Measurements from ENCODE around the gene BACH1. TPM values are rescaled to one million over a fixed set of nuclear protein-coding genes. Genes with fewer than 3 reads are reported as not detected.
"Not testable (repeated sequence)": the region's sequence is repeated elsewhere in the genome, so short reads cannot be mapped to it uniquely, and the experiment has no call there.

Gene BACH1
- total RNA-seq: 112 and 138 TPM in 2 replicates

DNA sequence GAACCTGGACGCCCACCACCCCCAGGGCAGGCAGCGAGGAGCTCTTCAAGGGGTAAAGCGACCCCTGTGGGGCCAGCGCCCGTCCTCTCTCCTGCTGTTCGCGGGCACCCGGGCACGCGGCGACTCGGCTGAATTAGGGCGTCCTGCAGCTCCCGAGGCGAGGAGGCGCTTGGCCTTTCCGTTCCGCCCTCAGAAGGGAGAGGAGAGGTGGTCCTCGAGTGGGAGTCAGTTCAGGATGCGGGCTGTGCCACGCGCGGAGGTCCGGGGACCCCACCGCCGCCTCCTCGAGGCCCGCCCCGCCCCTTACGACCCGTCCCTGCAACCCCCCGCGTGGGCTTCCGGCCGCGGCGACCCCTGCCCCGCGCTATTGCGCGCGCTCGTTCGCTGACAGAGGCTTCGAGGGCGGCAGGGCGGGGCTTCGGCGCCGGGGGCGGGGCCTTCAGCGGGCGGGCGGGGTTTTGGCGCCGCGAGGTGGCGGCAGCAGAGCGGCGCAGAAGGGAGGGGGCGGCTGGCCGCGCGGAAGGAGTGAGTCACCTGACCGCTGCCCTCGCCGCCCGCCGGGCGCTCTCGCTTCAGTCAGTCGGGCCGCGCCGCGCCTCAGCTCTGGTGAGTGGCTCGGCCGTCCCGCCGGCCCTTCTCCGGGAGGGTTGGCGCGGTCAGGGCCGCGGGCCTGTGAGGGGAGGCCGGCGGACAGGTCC lies at the start of gene BACH1:
Gene BACH1 (plus strand): TSS at position 575 of the 698 bp plus-strand sequence. CDS start 22,359 bp downstream, outside the sequence.
- peak; percentile 38 for TF ChIP-seq CTCF (IDR thresholded peaks at IDR 0.05; ENCODE audit: insufficient read depth, low read depth, low read length)
- peak within 1 kb of the TSS; percentile 82 for H3K4me3 ChIP-seq (ENCODE audit: low read depth, low read length)
- DNase-seq (ENCODE audit: low read depth): peak; percentile 90

GRCh38 chr21:29249289-29249688 lies 49.4 kb upstream of the BACH1 start:
- not testable (repeated sequence) for DNase-seq (ENCODE audit: low read depth); H3K4me3 ChIP-seq (ENCODE audit: low read depth, low read length)

DNA sequence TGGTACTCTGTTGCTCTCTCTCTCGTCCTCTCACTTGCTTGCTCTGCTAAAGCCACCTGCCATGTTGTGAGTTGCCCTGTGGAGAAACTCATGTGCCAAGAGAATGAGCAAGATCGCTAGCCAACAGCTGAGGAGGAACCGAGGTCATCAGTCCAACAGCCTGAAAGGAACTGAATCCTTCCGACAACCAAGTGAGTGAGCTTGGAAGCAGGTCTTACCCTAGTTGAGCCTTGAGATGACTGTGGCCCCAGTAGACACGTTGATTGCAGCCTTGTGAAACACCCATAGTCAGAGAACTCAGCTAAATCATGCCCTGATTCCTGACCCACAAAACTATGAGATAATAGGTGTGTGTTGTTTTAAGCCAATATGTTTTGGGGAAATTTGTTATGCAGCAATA lies 48.1 kb upstream of the BACH1 start:
- no peak for DNase-seq (ENCODE audit: low read depth)
- TF ChIP-seq CTCF (IDR thresholded peaks at IDR 0.05; ENCODE audit: insufficient read depth, low read depth, low read length): no peak
- no peak overlapping the region for H3K4me3 ChIP-seq (ENCODE audit: low read depth, low read length)

GRCh38 chr21:29253861-29254260 lies 44.9 kb upstream of the BACH1 start:
- not testable (repeated sequence) for DNase-seq (ENCODE audit: low read depth); H3K4me3 ChIP-seq (ENCODE audit: low read depth, low read length)

GRCh38 chr21:29254550-29254949 lies 44.2 kb upstream of the BACH1 start:
- no peak for DNase-seq (ENCODE audit: low read depth)
- TF ChIP-seq CTCF (IDR thresholded peaks at IDR 0.05; ENCODE audit: insufficient read depth, low read depth, low read length): no peak
- H3K4me3 ChIP-seq (ENCODE audit: low read depth, low read length): no peak overlapping the region

- no peak for TF ChIP-seq CTCF (IDR thresholded peaks at IDR 0.05; ENCODE audit: insufficient read depth, low read depth, low read length)
- H3K4me3 ChIP-seq (ENCODE audit: low read depth, low read length): no peak overlapping the region
- DNase-seq (ENCODE audit: low read depth): no peak
Measured at GRCh38 chr21:29256126-29256910, 42.4 kb upstream of the BACH1 start.

- no peak for TF ChIP-seq CTCF (IDR thresholded peaks at IDR 0.05; ENCODE audit: insufficient read depth, low read depth, low read length)
- DNase-seq (ENCODE audit: low read depth): no peak
- H3K4me3 ChIP-seq (ENCODE audit: low read depth, low read length): no peak overlapping the region
Measured at GRCh38 chr21:29257701-29258100, 41.0 kb upstream of the BACH1 start.

Measured in fibroblast of villous mesenchyme (primary cell).